Inferior parietal cortex (tissue), 1 donor: ENCODE measurements around the gene SNX24.
"Not testable (repeated sequence)": the region's sequence is repeated elsewhere in the genome, so short reads cannot be mapped to it uniquely, and the experiment has no call there.

Source experiments
- DNase-seq: peaks from one replicate; pipeline ENCODE4 v3.0.0-alpha.2; 2016; ENCODE audit errors: extremely low spot score

Gene SNX24, protein sequence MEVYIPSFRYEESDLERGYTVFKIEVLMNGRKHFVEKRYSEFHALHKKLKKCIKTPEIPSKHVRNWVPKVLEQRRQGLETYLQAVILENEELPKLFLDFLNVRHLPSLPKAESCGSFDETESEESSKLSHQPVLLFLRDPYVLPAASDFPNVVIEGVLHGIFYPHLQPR

DNA sequence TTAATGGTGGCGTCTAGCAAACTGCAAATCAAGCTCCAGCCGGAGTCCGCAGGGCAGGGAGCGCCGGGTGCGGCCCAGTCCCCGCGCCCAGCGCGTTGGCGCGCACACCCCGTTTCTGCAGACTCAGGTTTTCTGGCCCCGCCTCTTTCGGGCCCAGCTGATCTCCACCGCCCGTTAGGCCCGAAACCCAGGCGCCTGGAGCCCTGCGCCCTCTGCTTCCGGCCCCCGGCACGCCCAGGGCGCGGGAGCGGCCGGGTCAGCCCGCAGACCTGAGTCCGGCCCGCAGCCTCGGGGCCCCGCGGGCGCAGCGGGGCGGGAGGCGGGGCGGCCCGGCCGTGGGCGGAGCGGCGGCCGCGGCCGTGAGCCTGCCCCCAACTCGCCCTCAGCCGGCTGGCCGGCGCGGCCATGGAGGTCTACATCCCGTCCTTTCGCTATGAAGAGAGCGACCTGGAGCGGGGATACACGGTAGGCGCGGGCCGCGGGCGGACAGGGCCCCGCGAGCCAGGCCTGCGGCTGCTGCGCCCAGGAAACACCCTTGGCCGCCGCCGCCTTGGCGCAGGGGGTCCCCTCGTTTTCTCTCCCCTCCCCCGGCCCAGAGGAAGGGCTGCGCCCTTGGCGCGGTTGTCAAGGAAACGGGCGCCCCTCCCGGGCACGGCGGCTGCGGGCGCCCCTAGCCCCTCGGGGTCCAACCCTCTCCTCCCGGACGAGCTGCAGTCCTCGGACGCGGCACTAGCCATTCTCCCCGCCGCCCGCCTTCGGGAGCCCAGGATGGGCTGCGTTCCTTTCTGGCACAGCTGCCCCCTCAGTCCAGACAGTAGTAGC, at the start of gene SNX24:
SNX24 (plus strand) TSS at position 385 of the 822 bp plus-strand sequence; CDS start at position 406, 21 bp downstream.
- peak; percentile 81 for DNase-seq

DNA sequence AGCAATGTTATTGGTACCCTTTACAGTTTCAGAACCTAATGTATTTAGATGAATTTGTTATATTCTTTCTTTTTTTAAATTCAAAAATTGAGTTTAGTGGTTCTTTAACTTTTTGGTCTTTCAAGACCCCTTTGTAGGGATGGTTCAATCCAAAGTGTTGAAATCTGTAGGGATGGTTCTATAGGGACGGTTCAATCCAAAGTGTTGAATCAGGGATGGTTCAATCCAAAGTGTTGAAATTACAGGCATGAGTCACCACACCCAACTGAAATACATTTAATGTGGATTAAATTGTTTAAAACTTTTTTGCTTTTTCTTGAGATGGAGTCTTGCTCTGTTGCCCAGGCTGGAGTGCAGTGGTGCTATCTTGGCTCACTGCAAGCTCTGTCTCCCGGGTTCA, 39.9 kb upstream of the SNX24 start:
- DNase-seq = no peak

DNA sequence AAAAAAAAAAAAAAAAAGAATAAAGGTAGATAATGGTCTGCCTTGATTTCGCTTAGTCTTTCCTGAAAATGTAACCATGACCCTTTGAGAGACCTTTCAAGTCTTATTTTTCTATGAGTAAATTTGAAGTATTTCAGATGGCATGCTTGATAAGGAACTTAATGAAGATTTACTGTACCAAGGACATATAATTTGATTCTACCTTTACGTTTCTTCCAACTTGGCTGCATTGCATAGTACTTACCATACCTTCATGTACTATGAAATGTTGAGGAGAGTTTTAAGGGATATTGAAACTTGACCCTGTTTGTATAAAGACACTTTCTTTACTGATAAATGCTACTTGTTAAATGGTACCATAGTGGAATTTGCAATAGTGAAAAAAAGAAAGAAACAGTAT, 35.0 kb upstream of the SNX24 start:
- DNase-seq = no peak

DNA sequence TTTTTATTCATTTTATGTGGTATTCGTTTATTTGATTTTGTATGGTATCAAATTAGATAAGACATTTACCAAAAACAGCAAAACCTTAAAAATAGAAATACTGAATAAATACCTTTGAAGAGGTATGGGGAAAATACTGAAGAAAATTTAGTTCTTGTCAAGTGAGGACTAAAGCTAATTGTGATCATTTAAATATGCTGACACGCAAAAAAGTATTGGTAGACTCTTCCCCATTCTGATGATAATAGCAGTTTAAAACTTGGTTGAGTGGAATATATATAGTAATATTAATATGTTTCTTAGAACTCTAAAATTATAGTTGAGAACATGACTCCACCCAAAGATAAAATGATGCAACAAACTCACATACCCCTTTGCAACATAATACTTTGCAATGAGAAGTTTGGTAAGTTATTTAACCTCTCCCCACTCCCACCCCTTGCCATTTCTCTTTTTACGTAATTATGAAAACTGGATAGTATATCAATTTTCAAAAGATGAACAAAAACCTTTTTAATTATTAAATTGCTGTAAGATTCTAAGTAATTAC, 30.1 kb upstream of the SNX24 start:
- DNase-seq = no peak

DNA sequence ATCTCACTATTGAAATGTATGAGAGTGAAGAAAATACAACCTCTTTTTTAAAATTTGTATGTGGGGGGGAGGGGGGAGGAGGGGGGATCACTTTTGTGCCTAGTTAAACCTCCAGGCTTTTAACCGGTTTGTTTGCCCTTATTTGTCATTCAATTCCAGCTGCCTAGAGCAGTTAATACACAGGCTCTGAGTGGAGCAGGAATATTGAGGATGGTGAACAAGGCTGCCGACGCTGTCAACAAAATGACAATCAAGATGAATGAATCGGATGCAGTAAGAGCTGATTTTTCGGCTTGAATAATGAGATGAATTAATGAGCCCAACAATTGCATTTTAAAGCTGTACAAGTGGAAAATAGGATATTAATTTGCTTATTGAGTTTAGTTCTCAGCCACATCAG, 28.7 kb upstream of the SNX24 start:
- no peak for DNase-seq

DNA sequence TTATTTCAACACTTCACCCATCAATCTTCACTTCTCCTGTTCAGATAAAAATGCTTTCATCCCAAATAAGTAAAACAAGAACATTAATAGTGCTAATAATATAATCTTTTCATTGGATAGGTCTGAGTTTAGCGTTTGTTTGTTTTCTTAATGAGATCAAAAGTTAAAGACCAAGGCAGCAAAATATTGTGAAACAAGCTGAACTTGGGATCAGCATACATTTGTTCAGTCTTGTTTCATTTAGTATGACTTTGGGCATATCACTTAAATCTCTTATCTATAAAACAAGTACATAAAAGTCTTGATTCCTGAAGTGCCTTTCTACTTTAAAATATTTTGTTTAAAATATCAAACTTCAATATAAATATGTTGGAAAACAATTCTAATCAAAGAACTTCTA, 13.4 kb upstream of the SNX24 start:
- DNase-seq = no peak

DNA sequence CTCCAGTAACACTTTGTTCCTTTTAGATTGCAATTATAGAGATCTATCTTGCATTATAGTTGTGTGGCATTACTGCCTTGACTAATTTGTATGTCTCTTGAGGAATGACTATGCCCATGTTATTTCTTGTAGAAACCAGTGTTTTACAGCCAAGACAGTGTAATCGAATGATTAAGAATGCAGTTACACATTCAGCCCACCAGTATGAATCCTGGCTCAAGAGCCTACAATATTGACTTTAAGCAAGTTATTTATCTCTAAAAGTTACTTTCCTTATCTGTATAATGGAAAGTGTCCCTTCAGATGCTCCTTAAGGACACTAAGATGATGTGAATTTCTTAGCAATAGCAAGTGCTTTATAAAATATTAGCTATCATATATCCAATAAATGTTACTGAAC, 9.7 kb upstream of the SNX24 start:
- no peak for DNase-seq

DNA sequence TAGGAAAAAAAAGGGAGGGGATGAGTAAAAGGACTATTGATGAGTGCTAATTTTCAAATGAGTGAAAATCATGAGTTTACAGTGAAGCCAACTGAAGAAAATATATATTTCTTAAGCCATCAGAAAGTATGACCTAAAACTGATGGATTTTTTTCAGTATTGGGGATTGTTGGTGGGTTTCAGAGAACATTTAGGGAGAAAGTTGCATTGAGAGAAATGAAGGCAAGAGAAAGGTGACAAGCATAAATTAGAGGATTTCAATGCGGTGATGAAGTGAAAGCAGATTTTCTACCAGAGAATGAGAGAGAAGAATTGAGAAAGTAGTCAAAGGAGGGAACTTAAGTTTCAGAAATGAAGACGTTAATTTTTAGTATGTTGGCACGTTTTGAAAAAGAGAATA, 8.5 kb upstream of the SNX24 start:
- no peak for DNase-seq

DNA sequence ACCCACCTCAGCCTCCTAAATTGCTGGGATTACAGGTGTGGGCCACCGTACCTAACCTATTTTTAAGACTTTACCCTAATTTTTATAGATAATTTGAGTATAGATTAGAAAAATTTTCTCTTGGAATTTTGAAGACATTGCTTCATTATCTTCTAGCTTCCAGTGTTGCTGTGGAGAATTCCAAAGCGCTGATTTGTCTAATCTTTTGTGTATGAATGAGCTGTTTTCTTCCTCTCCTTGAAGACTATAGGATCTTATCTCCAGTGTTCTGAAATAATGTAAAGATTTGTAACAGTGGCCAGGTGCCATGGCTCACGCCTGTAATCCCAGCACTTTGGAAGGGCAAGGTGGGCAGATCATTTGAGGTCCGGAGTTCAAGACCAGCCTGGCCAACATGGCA, 5.7 kb upstream of the SNX24 start:
- no peak for DNase-seq

DNA sequence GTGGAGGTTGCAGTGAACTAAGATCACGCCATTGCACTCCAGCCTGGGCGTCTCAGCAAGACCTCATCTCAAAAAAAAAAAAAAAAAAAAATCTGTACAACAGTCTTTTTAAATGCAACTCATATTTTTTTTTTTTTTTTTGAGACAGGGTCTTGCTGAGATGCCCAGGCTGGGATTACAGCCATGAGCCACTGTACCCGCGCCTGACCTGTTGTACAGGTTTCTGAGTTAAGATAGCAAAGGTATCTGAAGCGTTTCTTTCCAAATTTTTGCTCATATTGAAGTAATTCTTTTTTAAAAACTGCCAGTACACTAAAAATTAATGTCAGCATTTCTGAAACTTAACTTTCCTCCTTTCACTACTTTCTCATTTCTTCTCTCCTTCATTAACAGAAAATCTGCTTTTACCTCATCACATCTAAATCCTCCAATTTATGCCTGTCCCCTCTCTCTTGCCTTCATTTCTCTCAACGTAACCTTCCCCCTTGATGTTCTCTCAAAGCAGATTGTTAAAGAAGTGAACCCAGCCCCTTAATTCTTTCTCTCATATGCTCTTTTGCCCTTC, 3.3 kb upstream of the SNX24 start:
- no peak for DNase-seq

DNA sequence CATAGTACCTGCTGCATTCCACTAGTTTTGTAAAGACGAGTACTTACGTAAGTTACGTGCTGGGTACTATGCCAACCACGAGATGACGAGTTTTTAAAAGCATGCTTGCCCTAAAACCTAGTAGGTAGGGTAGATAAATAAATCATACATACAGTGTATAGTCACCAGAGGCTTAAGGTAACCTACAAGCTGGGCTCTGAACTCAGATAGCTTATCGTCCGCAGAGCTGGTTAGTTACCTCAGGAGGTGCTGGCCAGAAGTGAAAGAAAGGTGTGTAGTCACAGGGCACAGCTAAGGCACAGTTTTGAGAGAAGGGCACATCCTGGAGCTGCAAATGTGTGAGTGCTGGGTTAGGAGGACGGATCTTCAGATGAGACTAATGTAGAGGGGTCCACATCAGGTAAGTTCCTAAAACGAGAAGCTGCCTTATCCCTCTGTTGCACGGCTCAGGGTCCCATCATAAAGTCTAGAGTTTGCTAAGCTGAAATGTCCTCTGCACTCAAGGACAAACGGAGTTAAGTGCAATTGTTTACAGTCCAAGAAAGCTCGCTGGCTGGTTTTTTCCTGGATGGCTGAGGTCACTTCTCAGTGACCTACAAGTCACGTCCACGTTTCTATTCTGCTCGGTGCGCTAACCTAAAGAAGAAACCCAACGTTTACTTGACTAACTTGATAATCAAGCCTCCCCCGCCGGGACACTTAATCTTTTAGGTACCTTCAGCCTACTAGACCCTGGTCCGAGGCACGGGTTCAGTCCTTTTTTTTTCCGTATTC, 1.1 kb upstream of the SNX24 start:
- peak; percentile 11 for DNase-seq

DNA sequence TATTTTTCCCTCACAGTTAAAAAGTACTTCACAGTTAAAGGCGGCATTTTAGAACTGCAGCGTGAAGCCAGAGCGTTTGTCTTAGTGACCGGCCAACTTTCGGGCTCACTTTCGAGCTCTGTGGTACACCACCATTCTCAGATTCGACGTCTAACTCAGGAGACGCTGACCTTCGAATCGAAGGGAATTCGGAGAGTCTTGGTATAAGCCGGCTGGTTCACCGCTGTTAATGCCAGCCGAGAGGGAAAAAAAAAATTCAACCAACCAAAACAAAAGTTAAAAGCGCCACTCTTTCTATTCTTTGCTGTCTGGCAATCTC, 544 bp upstream of the SNX24 start:
- DNase-seq = no peak

DNA sequence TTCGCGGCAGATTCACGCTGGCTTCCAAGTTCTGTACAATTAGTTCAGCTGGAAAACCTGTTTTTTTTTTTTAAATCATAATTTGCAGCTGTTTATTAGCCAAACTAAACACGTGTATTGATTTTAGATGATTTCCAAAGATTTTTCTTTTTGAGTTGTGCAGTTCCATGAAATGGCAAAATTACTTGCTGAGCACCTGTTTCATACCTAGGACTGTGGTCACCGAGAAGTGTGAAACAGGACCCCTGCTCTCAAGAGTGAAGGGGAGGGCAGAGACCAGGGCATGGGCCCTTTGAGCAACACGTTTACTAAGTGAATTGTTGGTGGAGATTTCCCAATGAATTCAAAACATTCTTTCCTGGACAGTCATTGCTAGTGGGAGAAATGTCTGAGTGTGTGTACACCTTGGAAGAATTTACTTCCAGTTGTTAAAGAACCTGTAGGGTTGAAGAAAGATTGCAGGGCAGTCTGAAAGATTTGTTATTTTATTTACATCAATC, 688 bp downstream of the SNX24 start:
- DNase-seq = no peak

DNA sequence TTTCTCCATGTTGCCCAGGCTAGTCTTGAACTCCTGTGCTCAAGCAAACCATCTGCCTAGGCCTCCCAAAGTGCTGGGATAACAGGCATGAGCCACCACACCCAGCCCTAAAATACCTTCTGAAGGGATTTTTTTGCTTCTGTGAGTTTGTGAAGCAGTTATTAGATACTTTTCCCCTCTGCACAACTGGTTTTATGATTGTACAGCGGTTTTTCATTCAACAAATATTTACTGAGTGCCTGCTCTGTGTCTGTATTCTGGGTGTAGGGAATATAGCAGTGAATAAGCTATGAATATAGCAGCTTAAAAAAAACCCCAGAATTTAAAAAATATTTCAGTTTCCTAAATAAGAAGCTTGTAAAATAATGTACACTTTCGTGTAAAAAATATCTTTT, 2.3 kb downstream of the SNX24 start:
- no peak for DNase-seq

DNA sequence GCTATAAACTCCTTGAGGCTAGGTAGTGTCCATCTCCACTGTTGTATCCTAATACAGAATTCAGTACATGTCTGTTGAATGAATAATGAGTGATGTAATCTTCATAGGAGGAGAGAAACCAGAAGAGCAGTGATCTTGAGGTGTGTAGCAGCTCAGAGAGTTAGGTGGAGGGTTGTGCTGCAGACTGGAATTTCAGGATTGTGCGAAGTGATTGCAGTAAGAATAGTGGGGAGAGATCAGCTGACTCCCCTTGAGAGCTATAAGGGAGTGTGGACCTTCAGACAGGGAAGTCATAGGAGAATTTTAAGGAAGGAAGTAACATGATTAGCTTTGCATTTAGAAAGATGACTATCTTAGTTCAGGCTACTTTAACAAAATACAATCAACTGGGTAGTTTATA, 4.4 kb downstream of the SNX24 start:
- DNase-seq = no peak

DNA sequence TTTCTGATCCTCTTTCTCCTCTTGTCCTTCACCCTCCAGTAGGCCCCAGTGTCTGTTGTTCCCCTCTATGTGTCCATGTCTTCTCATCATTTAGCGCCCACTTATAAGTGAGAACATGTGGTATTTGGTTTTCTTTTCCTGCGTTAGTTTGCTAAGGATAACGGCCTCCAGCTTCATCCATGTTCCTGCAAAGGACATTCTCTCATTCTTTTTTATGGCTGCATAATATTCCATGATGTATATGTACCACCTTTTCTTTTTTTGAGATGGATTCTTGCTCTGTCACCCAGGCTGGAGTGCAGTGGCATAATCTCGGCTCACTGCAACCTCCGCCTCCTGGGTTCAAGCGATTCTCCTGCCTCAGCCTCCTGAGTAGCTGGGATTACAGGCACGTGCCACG, 12.1 kb downstream of the SNX24 start:
- DNase-seq = not testable (repeated sequence)

DNA sequence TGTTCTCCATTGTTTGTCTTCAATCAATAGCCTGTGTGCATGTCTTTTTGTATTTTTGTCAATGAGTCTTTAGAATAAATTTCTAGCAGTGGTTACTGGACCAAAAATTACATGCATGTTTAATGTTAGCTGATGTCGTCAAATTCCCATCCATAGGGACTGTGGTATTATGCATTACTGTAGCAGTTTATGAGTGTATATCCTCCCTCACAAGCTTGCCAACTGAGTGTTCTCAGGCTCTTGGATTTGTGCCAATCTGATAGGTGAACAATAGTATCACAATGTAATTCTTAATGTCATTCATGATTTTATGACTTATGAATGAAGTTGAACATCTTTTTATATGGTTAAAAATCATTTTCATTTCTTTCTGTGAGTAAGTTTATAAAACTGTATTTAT, 13.0 kb downstream of the SNX24 start:
- DNase-seq = no peak

DNA sequence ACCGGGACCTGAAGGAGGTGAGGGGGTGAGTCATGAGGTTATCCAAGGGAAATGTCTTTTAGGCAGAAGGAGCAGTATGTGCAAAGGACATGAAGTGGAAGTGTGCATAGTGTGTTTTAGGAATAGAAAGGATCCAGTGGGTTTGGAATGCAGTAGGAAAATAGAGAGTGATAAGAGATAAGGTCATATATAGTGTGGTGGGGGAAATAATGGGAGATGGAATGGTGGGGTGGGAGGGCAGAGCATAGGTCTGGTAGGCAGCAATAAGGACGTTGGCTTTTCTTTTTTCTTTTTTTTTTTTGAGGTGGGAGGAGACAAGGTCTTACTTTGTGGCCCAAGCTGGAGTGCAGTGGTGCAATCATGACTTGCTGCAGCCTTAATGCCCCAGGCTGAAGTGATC, 17.8 kb downstream of the SNX24 start:
- no peak for DNase-seq

DNA sequence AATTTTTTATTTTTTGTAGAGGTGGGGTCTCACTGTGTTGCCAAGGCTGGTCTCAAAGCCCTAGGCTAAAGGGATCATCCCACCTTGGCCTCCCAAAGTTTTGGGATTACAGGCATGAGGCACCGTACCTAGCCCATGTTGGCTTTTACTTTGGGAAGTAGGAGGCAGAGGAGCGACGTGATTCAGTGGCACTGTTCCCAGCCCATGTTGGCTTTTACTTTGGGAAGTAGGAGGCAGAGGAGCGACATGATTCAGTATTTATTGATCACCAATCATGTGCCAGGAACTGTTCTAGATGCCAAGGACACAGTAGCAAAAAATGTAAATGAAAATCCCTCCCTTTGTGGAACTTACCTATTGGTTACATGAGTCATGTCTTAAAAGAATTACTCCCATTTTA, 18.3 kb downstream of the SNX24 start:
- DNase-seq = no peak

DNA sequence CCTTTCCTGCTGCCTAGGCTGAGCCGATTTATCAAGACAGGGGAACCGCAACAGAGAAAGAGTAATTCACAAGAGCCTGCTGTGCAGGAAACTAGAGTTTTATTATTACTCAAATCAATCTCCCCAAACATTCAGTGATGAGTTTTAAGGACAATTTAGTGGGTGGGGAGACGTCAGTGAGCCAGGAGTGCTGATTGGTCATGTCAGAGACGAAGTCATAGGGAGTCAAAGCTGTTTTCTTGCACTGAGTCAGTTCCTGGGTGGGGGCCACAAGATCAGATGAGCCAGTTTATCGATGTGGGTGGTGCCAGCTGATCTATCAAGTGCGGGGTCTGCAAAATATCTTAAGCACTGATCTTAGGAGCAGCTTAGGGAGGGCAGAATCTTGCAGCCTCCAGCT, 19.0 kb downstream of the SNX24 start:
- DNase-seq = no peak

DNA sequence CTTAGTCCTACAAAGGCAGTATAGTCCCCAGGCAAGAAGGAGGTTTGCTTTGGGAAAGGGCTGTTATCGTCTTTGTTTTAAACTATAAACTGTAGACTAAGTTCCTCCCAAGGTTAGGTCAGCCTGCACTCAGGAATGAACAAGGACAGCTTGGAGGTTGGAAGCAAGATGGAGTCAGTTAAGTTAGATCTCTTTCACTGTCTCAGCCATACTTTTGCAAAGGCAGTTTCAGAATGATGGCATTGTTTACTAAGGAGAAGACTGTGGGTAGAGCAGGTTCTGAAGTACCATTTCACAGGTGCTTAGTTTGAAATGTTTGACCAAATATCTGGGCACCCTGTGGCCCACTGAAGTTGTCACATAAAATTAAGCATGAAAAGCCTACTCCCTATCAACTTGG, 19.4 kb downstream of the SNX24 start:
- no peak for DNase-seq

DNA sequence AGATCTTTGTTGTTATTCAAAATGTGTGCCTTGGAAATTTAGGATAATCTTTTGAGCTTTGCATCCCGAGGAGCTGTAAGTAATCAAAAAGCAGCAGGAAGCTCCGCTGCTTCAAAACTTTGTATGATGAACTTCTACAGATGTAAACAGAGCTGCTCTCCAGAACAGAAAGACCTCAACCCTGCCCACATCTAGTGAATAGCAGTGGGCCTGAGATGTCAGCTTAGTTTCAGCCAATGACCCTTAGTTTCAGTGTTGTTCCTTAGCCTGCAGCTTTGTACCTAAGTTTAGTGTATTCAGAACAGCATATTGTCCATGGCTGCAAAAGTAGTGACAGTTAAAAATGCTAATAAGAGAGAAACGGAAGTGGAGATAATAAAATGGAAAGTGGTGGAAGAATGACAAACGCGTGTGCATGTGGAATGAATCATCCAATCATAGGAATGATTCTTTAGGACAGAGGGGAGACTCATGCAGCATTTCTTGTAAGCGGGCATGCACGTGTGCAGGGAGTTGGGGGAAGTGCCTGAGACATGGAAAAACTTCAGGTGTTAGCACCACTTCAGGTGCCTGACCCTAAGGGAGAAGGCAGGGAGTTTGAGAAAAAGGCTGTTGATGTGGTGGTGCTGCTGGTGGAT, 24.9 kb downstream of the SNX24 start:
- no peak for DNase-seq
